M059J (cell line): ENCODE results near the gene SEPTIN2. TPM values are rescaled to one million over a fixed set of nuclear protein-coding genes. Genes with fewer than 3 reads are reported as not detected.
"Not testable (repeated sequence)": the region's sequence is repeated elsewhere in the genome, so short reads cannot be mapped to it uniquely, and the experiment has no call there.

Experiments
- DNase-seq: peaks from one replicate; pipeline ENCODE4 v3.0.0-alpha.2; 2012; ENCODE audit warnings: low read depth
- total RNA-seq: library from RNA; depleted of rRNA; stranded (reverse); fragments of >200 nt; shearing (Covaris generic); gene quantifications from 2 replicates; pipeline ENCODE4 v1.2.3, GENCODE V29; 2014

The SEPTIN2 gene
- total RNA-seq, 1 experiment from 2014 or later, result 310 TPM

DNA sequence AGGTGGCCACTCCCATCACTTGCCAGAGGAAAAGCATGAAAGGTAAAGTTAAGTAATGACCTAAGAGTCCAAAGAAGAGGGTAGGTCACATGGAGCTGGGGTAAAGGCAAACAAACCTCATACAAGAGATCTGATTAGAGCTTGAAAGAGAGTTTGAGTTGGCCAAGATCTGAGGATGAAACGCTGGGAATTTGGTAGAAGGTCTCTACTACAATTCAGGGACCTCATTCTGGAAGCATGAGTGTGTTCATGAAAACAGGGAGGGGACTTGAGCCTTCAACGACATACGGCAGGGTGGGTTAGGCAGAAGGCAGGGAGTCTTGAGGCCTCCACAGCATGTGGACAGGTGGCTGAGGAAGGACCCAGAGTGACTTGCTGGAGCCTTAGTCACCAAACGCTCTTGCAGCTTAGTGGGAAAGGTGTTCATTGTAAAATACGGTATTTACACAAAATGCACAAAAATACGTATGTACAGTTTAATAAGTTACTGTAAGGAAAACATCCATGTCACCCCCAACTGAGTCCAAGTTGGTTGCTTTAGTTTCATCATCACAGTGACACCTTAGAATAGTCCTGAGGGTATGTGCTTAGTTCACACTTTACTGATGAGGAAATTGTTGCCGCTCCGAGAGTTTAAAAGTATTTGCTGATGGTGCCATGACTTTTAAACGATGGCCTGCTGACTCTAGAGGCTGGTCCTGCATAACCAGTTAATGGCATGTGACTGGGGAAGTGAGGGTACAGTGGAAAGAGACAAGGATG is 35.3 kb downstream of the SEPTIN2 start:
- no peak for DNase-seq

GRCh38 chr2:241351640-241352031 is 35.9 kb downstream of the SEPTIN2 start:
- DNase-seq, result no peak

DNA sequence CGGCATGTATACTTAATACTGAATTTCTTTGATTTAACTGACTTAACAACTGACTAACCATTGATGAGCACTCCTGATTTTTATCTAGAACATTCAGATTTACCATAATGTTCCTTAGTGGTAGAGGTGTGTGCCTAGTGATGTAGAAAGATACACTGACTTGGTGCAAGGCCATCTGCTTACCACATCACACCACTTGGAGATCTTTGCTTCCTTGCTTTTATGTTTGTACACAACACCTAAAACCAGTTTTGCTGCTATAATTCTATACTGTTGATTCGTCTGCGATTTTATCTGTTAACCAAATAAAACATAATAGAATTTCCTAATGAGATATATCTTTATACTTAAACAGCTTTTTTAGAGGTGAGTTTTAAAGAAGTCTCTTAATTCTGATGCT is 36.5 kb downstream of the SEPTIN2 start:
- DNase-seq, result no peak

DNA sequence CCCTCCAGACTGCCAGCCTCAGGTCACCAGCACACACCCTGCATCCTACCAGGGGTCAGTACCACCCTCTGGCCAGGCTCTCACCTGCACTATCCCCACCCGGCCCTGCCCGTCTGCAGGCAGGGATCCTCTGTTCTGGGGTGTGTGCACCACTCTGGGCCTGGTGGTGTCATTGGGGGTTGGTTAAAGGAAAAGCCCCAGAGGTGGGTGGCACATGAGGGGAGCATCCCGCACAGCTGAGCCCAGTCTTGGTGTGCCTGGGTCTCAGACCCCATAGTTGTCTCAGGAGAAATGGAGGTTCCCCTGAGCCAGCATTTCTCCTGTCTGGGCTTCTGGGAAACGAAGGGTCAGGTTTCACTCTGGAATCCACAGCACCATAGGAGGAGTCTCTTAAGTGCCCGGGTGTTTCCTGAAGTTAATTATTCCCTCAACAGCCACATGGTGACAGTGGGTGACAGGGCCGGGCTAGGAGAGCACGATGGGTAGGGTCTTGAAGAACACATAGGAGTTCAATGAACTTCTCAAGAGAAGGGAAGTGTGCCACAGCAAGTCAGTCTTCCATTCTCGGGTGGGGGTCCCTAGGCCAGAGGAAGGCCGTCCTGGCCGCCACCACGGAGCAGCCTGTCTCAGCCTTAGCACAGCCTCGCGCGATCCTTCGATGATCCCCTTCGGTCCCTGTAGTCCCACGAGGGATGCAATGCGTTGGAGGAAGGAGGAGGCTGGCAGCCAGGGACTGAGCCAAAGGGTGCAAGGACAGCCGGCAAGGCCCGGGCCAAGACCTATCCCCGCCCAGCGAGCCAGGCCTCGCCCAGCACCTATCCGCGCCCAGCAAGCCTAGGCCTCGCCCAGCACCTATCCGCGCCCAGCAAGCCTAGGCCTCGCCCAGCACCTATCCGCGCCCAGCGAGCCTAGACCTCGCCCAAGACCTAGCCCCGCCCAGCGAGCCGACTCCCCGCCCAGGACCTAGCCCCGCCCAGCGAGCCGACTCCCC is 39.2 kb downstream of the SEPTIN2 start:
- peak; percentile 34 for DNase-seq

DNA sequence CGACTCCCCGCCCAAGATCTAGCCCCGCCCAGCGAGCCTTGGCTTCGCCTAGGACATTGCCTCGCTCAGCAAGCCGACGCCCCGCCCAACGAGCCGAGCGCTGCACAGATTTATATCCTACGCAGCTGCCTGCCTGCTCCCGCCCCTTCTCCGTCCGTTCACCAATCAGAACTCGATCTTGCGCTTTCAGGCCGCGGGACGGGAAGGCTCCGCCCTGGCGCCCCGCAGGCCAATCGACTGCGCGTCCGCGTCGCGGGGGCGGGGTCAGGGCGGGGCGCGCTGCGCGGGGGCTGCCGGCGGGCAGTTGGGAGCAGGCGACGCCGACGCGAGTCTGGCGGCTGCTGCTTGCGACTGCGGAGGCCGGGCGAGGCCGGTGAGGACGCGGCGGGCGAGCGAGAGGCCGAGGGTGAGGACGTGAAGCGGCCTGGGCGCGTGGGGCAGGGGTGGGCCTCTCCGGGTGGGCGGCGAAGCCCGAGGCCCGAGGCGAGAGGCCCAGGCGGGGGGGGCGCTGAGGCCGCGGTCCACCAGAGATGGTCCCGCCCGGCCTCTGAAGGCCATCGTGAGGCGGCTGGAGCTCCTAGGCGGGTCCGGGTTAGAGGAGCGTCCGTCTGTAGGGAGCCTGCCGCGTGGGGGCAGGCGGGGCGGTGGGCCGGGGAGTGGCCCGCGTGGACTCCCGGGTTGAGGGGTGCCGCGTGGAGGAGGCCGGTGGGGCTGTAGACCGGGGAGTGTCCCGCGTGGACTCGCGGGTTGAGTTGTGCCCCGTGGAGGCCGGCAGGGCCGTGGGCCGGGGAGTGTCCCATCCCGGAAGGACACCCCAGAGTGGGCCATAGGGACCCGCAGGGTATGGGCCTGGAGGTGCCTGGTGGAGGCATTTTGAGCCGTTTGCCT is 40.5 kb downstream of the SEPTIN2 start, which contains the start of gene FARP2:
TSS of gene FARP2 (plus strand) at position 303 of the 888 bp plus-strand sequence. CDS start 16,823 bp downstream, outside the sequence.
- peak; percentile 91 for DNase-seq

DNA sequence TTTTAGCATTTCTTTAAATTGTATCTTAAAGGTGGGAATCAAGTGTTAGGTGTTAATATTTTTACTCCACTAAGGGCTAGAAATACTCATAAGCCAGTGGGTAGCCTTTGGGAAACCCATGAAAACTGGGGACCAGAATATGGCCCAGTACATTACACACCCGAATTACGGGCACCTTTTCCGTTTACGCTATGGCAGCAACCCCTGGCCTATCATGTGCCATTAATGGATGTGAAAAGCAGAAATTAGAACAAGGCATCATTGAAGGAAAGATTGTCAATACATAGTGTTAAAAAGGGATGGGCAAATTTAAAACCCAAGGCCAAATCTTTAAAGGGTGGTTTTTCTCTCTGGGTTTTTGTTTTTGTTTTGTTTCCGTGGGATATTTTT is 41.1 kb downstream of the SEPTIN2 start:
- no peak for DNase-seq

GRCh38 chr2:241357531-241357930 is 41.8 kb downstream of the SEPTIN2 start:
- no peak for DNase-seq

DNA sequence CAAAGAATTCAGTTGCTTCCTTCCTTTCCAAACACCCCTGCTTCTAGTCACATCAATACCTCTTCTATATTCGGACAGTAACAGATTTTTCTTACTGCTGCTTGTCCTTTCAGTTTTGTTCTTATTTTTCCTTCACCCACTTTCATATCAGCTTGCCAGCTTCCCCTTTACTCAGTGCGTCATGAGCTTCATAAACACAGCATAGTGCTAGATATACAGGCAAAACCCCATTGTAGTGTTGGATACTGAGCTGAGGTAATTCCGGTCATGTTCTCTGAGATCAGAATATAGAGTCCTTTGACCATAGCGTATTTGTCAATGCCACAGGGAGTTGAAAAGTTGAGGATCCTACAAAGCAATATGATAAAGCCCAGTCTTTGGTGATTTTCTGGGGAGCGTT is 42.7 kb downstream of the SEPTIN2 start:
- no peak for DNase-seq

DNA sequence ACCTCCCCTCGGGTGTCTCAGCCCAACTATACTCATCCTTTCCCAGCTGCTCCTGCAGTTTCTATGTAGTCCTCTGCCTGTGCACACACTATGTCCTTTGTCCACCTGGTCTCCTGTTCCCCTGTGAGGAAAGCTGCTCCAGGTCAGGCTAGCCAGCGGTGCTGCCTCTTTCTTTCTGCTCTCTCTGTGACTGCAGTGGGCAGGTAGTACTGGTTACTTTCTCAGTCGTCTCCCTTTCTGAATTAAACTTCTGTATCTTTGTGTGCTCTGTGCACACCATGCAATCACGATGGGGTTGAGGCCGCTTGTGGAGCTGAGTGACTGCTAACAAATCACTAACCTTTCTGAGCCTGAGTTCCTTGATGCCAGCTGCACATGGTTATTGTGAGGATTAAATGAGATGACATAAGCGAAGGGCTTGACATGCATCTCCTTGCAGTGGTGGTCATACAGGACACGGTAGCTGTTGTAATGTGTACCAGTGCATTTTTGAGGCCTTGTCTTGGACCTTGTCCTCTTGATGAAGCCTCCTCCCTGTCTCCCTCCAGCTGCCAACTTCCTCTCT is 43.8 kb downstream of the SEPTIN2 start:
- no peak for DNase-seq

DNA sequence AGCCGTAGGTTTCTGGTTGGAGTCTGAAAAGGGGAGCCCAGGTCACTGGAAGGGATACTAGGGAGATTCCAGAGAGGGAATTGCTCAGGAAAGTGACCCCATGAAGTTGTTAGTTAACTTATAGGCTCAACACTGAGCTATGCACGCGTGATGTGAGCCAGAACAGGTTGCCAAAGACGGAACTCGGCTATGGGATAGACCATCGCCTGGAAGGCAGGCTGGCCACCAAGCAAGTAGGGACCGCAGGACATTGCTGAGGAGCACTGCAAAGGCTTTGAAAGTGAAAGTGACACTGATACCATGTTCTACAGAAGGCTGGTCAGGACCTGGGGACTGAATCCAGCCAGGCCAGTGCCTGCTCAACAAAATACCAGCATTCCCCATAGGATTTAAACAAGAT is 47.7 kb downstream of the SEPTIN2 start:
- DNase-seq, result no peak

GRCh38 chr2:241364781-241365180 is 49.1 kb downstream of the SEPTIN2 start:
- no peak for DNase-seq

DNA sequence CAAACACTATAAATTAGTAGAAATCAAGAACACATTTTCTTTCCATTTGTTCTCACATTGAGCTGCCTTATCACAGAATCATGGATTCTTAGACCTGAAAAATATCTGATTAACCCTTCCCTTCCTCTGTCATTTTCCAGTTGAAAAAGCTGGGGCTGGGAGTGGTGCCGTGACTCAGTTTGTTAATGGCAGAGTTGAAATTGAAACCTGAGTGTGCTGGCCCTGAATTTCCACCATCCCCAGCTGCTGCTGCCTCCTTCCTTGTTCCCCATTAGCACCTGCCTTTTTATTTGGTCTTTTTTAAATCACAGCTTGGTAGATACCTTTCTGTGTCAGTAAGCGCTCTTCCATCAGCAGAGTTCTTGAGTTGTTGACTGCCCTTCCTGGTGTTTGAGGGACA is 51.0 kb downstream of the SEPTIN2 start:
- DNase-seq, result no peak

- no peak for DNase-seq
Measured at GRCh38 chr2:241368643-241369042, 52.9 kb downstream of the SEPTIN2 start.

- no peak for DNase-seq
Measured at GRCh38 chr2:241372361-241372992, 56.8 kb downstream of the SEPTIN2 start.

- DNase-seq, result no peak
Measured at GRCh38 chr2:241373446-241373845, 57.7 kb downstream of the SEPTIN2 start.

- not testable (repeated sequence) for DNase-seq
Measured at GRCh38 chr2:241373906-241374305, 58.2 kb downstream of the SEPTIN2 start.

- no peak for DNase-seq
Measured at GRCh38 chr2:241375300-241375699, 59.6 kb downstream of the SEPTIN2 start.

DNA sequence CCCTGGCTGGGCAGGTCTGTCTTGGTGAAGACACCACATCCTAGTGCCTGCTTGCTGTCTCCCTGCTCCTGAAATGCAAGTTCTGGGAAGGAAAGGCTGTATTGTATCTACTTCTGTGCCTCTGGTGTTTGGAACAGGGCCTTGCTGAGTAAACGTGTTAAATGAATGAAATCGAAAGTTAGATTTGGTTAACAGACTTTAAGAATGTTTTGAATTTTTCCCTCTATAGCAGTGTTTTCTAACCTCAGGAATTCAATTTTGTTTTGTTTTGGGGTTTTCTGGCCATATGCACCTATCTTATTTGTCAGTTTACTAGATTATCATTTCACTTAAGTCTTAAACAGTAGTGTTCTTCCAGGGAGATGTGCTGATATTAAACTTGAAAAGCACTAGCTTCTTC is 61.1 kb downstream of the SEPTIN2 start:
- no peak for DNase-seq

DNA sequence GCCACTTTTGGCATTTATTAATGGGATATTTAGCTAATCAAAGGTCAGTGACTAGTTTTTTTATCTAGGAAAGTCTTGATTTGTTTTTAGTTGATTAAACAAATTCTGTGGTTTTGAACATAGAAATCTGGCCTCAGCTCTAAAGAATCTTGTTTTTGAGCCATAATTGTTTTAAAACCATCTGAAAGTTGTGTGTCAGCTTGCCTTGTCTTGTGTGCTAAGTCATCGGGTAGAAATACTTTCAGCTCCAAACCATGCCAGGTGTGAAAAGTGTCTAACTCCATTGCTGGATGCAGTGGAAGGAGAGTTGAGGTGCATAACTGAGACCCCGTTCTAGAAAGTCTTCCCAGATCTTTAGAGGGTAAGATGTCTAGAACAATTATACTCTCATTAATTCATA is 63.1 kb downstream of the SEPTIN2 start:
- DNase-seq, result no peak
